ENCODE results near the gene TMEM247. TPM values are rescaled to one million over a fixed set of nuclear protein-coding genes. Genes with fewer than 3 reads are reported as not detected.

The TMEM247 gene
- polyA plus RNA-seq, 4 donors: not detected

GRCh38 chr2:46530639-46531038 is 51.3 kb downstream of the TMEM247 start:
- FAIRE-seq: no peak
- H3K4me3 ChIP-seq (ENCODE audit: low read depth in 1 of 3, low read length in 3 of 3): no peak overlapping the region
- H3K27ac ChIP-seq (ENCODE audit: low read depth in 1 of 3, low read length in 2 of 3): no peak overlapping the region
- peaks cover 0 to 4% (median 0%) of the 10 kb centered on the region in 3 donors for H3K4me1 ChIP-seq (ENCODE audit: control insufficient read depth in 3 of 3, insufficient read depth in 2 of 3, low read depth in 1 of 3, low read length in 2 of 3)
- no peak for DNase-seq
- WGBS, 3 donors: 85 to 89% (median 87%) methylated on average over 7 of the region's 7 CpGs
- no peaks in the 10 kb centered on the region for H3K9me3 ChIP-seq (ENCODE audit: control insufficient read depth in 2 of 2, insufficient read depth in 1 of 2, low read depth in 1 of 2, low read length in 1 of 2)
- H3K36me3 ChIP-seq (ENCODE audit: control insufficient read depth in 3 of 3, insufficient read depth in 2 of 3, low read depth in 1 of 3, low read length in 3 of 3): no peaks in the 10 kb centered on the region
- H3K27me3 ChIP-seq (ENCODE audit: control insufficient read depth in 3 of 3, insufficient read depth in 3 of 3, low read length in 3 of 3): no peaks in the 10 kb centered on the region

- Histone ChIP-seq H3K4me1 (ENCODE audit: control insufficient read depth in 3 of 3, insufficient read depth in 2 of 3, low read depth in 1 of 3, low read length in 2 of 3) (peaks cover 0 to 5% (median 0%) of the 10 kb centered on the region in 3 donors), H3K27ac (ENCODE audit: low read depth in 1 of 3, low read length in 2 of 3) (no peak overlapping the region), H3K36me3 (ENCODE audit: control insufficient read depth in 3 of 3, insufficient read depth in 2 of 3, low read depth in 1 of 3, low read length in 3 of 3) (no peaks in the 10 kb centered on the region), H3K9me3 (ENCODE audit: control insufficient read depth in 2 of 2, insufficient read depth in 1 of 2, low read depth in 1 of 2, low read length in 1 of 2) (no peaks in the 10 kb centered on the region), H3K4me3 (ENCODE audit: low read depth in 1 of 3, low read length in 3 of 3) (no peak overlapping the region), H3K27me3 (ENCODE audit: control insufficient read depth in 3 of 3, insufficient read depth in 3 of 3, low read length in 3 of 3) (no peaks in the 10 kb centered on the region)
- FAIRE-seq (no peak), DNase-seq (no peak)
Measured at GRCh38 chr2:46531863-46532262, 52.5 kb downstream of the TMEM247 start.

Other genes with a start within 250 kb of the TMEM247 start
- 100 to 1,000 TPM in 1 of 4 donors, 10 to 100 TPM in 3; 22.7 to 106 (median 64.1) TPM for gene EPAS1, start 182.2 kb upstream of the TMEM247 start, polyA plus RNA-seq
- gene RHOQ, start 62.9 kb downstream of the TMEM247 start, polyA plus RNA-seq: 10 to 100 TPM in 3 of 4 donors, 1 to 10 TPM in 1; 1.6 to 23.7 (median 16.4) TPM
- gene ATP6V1E2, start 63.0 kb downstream of the TMEM247 start, polyA plus RNA-seq: 1 to 10 TPM in 2 of 4 donors, under 1 TPM in 1, not detected in 1; 0.54 to 4.1 (median 2.4) TPM
- 10 to 100 TPM in 3 of 4 donors, 1 to 10 TPM in 1; 9.2 to 33.0 (median 19.6) TPM for gene PIGF, start 137.5 kb downstream of the TMEM247 start, polyA plus RNA-seq
- gene CRIPT, start 137.7 kb downstream of the TMEM247 start, polyA plus RNA-seq: 10 to 100 TPM in 3 of 4 donors, 1 to 10 TPM in 1; 7.5 to 24.4 (median 16.9) TPM
- 10 to 100 TPM in 1 of 4 donors, 1 to 10 TPM in 3; 2.7 to 16.6 (median 4.6) TPM for gene SOCS5, start 219.7 kb downstream of the TMEM247 start, polyA plus RNA-seq